Right lobe of liver (tissue), 4 donors: Measurements from ENCODE around the gene A3GALT2.

Source experiments
- CTCF ChIP-seq, 4 donors: fragments of 200-600 bp in 3 of 4; fragments of 450-650 bp in 1 of 4; IDR thresholded peaks; one replicate each; pipeline versions ENCODE4 v1.5.1 to v1.8.0; 2016 to 2022; ENCODE audit warnings: antibody characterized with exemption in 4 of 4, mild to moderate bottlenecking in 2 of 4
- POLR2A ChIP-seq: fragments of 450-650 bp; IDR thresholded peaks from one replicate; pipeline ENCODE4 v1.6.1; 2017; ENCODE audit warnings: antibody characterized with exemption, mild to moderate bottlenecking
- donor health status: DM: no; HTN: no; CAD: no.
- donor health status: DM: no; HTN: no; CAD: no.
- donor health status: DM: no; HTN: yes; CAD: no.

DNA sequence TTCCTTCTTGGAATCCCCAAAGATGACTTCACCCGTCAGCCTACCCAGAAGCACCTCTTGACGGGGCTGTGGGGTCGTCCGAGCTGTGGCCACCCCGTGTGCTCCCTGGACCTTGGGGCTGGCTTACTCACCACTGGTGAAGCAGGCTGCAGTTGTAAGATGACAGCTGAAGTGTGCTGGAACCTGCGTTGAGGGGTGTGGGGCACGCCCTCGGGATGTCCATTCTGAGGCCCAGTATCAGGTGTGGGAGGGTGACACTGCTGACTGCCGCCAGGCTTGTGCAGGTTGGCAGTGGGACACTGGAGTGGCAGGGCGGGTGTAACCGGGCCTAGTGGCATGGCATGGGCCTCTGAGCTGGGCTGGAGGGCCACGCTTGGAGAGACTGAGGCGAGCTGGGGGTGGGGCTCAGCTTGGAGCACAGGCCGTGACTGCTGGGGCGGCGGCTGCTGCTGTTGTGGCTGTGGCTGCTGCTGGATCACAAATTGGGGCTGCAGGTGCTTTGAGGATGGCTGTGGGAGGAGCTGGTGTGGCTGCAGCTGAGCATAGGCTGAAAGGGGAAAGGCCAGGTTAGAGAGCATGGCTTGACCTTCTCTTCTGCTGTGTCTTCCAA is 33.9 kb upstream of the A3GALT2 start:
- no peak for TF ChIP-seq CTCF (IDR thresholded peaks at IDR 0.05)
- TF ChIP-seq POLR2A: no peak
